ENCODE measurements around the gene MAP3K2. TPM values are rescaled to one million over a fixed set of nuclear protein-coding genes. Genes with fewer than 3 reads are reported as not detected.
A peak's percentile ranks its signal among the peaks of the same experiment; 100 is the strongest.
"Not testable (repeated sequence)": the region's sequence is repeated elsewhere in the genome, so short reads cannot be mapped to it uniquely, and the experiment has no call there.

Gene MAP3K2
- total and polyA plus RNA-seq, 2 experiments from 2014 or later: 10.2 to 23.5 TPM

GRCh38 chr2:127355407-127356008 is 32.3 kb downstream of the MAP3K2 start:
- Mint-ChIP-seq H3K27me3 (ENCODE audit: insufficient read depth, low read depth, poor library complexity) (peaks cover 2% of the 10 kb centered on the region), H3K4me3 (no peak overlapping the region), H3K36me3 (ENCODE audit: low read depth) (peaks cover 9% of the 10 kb centered on the region; the same call in 2 of the 3 replicates), H3K4me1 (peaks cover 26% of the 10 kb centered on the region), H3K27ac (no peak overlapping the region), H3K9me3 (peaks cover 10% of the 10 kb centered on the region; the same call in 2 of the 3 replicates)
- Histone ChIP-seq H3K4me1 (ENCODE audit: insufficient read depth) (peaks cover 24% of the 10 kb centered on the region), H3K4me2 (no peak overlapping the region), H3K27me3 (ENCODE audit: insufficient read depth) (no peaks in the 10 kb centered on the region), H3F3A (replicated peaks; ENCODE audit: low read depth) (no peaks in the 10 kb centered on the region), H3K36me3 (ENCODE audit: insufficient read depth) (no peaks in the 10 kb centered on the region), H3K9me2 (ENCODE audit: insufficient read depth) (no peaks in the 10 kb centered on the region), H3K79me2 (replicated peaks; ENCODE audit: insufficient read depth) (peaks cover 65% of the 10 kb centered on the region), H3K4me3 (no peak overlapping the region), H4K20me1 (replicated peaks; ENCODE audit: insufficient read depth) (no peaks in the 10 kb centered on the region; the same call in 1 of the 2 replicates), H2AFZ (no peak overlapping the region), H3K27ac (ENCODE audit: low read depth) (no peak overlapping the region; the same call in 1 of the 2 replicates)
- TF ChIP-seq CTCF (conservative IDR thresholded peaks at IDR 0.05; ENCODE audit: low read depth in 2 of 2): peak; percentile 75 to 96
- TF ChIP-seq JUNB (IDR thresholded peaks at IDR 0.05; ENCODE audit: unreplicated experiment): no peak
- TF ChIP-seq, protein P1, sequence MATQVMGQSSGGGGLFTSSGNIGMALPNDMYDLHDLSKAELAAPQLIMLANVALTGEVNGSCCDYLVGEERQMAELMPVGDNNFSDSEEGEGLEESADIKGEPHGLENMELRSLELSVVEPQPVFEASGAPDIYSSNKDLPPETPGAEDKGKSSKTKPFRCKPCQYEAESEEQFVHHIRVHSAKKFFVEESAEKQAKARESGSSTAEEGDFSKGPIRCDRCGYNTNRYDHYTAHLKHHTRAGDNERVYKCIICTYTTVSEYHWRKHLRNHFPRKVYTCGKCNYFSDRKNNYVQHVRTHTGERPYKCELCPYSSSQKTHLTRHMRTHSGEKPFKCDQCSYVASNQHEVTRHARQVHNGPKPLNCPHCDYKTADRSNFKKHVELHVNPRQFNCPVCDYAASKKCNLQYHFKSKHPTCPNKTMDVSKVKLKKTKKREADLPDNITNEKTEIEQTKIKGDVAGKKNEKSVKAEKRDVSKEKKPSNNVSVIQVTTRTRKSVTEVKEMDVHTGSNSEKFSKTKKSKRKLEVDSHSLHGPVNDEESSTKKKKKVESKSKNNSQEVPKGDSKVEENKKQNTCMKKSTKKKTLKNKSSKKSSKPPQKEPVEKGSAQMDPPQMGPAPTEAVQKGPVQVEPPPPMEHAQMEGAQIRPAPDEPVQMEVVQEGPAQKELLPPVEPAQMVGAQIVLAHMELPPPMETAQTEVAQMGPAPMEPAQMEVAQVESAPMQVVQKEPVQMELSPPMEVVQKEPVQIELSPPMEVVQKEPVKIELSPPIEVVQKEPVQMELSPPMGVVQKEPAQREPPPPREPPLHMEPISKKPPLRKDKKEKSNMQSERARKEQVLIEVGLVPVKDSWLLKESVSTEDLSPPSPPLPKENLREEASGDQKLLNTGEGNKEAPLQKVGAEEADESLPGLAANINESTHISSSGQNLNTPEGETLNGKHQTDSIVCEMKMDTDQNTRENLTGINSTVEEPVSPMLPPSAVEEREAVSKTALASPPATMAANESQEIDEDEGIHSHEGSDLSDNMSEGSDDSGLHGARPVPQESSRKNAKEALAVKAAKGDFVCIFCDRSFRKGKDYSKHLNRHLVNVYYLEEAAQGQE (IDR thresholded peaks at IDR 0.05; ENCODE audit: unreplicated experiment): no peak
- TF ChIP-seq, protein P2, sequence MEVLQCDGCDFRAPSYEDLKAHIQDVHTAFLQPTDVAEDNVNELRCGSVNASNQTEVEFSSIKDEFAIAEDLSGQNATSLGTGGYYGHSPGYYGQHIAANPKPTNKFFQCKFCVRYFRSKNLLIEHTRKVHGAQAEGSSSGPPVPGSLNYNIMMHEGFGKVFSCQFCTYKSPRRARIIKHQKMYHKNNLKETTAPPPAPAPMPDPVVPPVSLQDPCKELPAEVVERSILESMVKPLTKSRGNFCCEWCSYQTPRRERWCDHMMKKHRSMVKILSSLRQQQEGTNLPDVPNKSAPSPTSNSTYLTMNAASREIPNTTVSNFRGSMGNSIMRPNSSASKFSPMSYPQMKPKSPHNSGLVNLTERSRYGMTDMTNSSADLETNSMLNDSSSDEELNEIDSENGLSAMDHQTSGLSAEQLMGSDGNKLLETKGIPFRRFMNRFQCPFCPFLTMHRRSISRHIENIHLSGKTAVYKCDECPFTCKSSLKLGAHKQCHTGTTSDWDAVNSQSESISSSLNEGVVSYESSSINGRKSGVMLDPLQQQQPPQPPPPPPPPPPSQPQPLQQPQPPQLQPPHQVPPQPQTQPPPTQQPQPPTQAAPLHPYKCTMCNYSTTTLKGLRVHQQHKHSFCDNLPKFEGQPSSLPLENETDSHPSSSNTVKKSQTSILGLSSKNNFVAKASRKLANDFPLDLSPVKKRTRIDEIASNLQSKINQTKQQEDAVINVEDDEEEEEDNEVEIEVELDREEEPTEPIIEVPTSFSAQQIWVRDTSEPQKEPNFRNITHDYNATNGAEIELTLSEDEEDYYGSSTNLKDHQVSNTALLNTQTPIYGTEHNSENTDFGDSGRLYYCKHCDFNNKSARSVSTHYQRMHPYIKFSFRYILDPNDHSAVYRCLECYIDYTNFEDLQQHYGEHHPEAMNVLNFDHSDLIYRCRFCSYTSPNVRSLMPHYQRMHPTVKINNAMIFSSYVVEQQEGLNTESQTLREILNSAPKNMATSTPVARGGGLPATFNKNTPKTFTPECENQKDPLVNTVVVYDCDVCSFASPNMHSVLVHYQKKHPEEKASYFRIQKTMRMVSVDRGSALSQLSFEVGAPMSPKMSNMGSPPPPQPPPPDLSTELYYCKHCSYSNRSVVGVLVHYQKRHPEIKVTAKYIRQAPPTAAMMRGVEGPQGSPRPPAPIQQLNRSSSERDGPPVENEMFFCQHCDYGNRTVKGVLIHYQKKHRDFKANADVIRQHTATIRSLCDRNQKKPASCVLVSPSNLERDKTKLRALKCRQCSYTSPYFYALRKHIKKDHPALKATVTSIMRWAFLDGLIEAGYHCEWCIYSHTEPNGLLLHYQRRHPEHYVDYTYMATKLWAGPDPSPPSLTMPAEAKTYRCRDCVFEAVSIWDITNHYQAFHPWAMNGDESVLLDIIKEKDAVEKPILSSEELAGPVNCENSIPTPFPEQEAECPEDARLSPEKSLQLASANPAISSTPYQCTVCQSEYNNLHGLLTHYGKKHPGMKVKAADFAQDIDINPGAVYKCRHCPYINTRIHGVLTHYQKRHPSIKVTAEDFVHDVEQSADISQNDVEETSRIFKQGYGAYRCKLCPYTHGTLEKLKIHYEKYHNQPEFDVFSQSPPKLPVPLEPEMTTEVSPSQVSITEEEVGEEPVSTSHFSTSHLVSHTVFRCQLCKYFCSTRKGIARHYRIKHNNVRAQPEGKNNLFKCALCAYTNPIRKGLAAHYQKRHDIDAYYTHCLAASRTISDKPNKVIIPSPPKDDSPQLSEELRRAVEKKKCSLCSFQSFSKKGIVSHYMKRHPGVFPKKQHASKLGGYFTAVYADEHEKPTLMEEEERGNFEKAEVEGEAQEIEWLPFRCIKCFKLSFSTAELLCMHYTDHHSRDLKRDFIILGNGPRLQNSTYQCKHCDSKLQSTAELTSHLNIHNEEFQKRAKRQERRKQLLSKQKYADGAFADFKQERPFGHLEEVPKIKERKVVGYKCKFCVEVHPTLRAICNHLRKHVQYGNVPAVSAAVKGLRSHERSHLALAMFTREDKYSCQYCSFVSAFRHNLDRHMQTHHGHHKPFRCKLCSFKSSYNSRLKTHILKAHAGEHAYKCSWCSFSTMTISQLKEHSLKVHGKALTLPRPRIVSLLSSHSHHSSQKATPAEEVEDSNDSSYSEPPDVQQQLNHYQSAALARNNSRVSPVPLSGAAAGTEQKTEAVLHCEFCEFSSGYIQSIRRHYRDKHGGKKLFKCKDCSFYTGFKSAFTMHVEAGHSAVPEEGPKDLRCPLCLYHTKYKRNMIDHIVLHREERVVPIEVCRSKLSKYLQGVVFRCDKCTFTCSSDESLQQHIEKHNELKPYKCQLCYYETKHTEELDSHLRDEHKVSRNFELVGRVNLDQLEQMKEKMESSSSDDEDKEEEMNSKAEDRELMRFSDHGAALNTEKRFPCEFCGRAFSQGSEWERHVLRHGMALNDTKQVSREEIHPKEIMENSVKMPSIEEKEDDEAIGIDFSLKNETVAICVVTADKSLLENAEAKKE (CRISPR knock-in tag; IDR thresholded peaks at IDR 0.05): no peak
- no peak for TF ChIP-seq CREB1 (CRISPR knock-in tag; IDR thresholded peaks at IDR 0.05; ENCODE audit: low read depth)
- DNase-seq (ENCODE audit: low spot score) (peak; percentile 75), ATAC-seq (peak; percentile 73)

DNA sequence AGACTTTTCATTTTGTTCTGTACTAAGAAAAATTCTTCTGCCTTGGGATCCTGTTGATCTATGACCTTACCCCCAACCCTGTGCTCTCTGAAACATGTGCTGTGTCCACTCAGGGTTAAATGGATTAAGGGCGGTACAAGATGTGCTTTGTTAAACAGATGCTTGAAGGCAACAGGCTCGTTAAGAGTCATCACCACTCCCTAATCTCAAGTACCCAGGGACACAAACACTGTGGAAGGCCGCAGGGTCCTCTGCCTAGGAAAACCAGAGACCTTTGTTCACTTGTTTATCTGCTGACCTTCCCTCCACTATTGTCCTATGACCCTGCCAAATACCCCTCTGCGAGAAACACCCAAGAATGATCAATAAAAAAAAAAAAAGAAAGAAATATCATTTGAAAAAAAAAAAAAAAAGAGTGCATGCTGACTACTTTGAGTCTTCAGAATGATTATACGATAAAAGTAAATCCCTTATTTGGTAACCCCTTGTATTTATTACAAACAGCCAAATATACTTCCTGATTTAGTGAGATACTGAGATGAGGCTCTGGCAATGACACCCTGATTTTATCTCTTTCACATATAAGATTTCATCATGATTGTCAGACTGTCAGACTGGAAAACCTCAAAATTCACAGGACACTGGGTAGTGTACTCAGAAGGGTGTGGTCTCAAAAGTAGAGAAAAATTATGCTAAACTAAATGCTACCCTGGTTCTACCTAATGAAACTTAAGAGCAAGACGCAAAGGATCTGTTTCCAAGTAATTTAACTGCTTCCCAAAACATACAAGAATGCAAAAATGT is 33.7 kb downstream of the MAP3K2 start:
- not testable (repeated sequence) for H3K27ac ChIP-seq (ENCODE audit: low read depth); H3K9me2 ChIP-seq (ENCODE audit: insufficient read depth); H3K36me3 ChIP-seq (ENCODE audit: insufficient read depth); H3K4me2 ChIP-seq; ATAC-seq; H3K4me3 ChIP-seq; H2AFZ ChIP-seq; H4K20me1 ChIP-seq (replicated peaks; ENCODE audit: insufficient read depth); H3F3A ChIP-seq (replicated peaks; ENCODE audit: low read depth); H3K27ac Mint-ChIP-seq; H3K4me1 ChIP-seq (ENCODE audit: insufficient read depth); H3K27me3 ChIP-seq (ENCODE audit: insufficient read depth); H3K4me3 Mint-ChIP-seq; DNase-seq (ENCODE audit: low spot score); H3K27me3 Mint-ChIP-seq (ENCODE audit: insufficient read depth, low read depth, poor library complexity); H3K36me3 Mint-ChIP-seq (ENCODE audit: low read depth)
- peaks cover 10% of the 10 kb centered on the region; the same call in 2 of the 3 replicates for H3K9me3 Mint-ChIP-seq
- peaks cover 75% of the 10 kb centered on the region for H3K79me2 ChIP-seq (replicated peaks; ENCODE audit: insufficient read depth)
- peaks cover 14% of the 10 kb centered on the region for H3K4me1 Mint-ChIP-seq
